HuH-7.5 (cell line): Measurements from ENCODE around the gene PIGN.

Source experiments
- DNase-seq: peaks from one replicate; pipeline ENCODE4 v3.0.0; 2011; ENCODE audit warnings: low spot score

The PIGN gene

GRCh38 chr18:61998957-61999356 is 187.9 kb downstream of the PIGN start:
- DNase-seq, result no peak

GRCh38 chr18:61998335-61998734 is 188.5 kb downstream of the PIGN start:
- DNase-seq, result no peak

GRCh38 chr18:61995618-61996017 is 191.2 kb downstream of the PIGN start:
- no peak for DNase-seq

- DNase-seq, result no peak
Measured at GRCh38 chr18:61993831-61994230, 193.0 kb downstream of the PIGN start.

- DNase-seq, result no peak
Measured at GRCh38 chr18:61992923-61993322, 193.9 kb downstream of the PIGN start.

GRCh38 chr18:61992285-61992684 is 194.6 kb downstream of the PIGN start:
- no peak for DNase-seq

- no peak for DNase-seq
Measured at GRCh38 chr18:61991836-61992235, 195.0 kb downstream of the PIGN start.

- no peak for DNase-seq
Measured at GRCh38 chr18:61991201-61991600, 195.7 kb downstream of the PIGN start.
